ENCODE results near the gene NDEL1. TPM values are rescaled to one million over a fixed set of nuclear protein-coding genes. Genes with fewer than 3 reads are reported as not detected.

The NDEL1 gene
- total RNA-seq (2022; extraction: Qiagen RNA extraction): 59.1 to 74.8 TPM (median 64.9 TPM) in 5 replicates

GRCh38 chr17:8435245-8436168 is at the start of gene NDEL1:
Gene NDEL1, plus strand, starts transcription at chr17:8435884. Its CDS starts 8,388 bp downstream, at chr17:8444272.

GRCh38 chr17:8397636-8398035 is 38.0 kb upstream of the NDEL1 start, which contains the start of gene RNF222:
Gene RNF222, minus strand, starts transcription at chr17:8397827. Its CDS starts 4,366 bp downstream, at chr17:8393461.

Other genes with a start within 250 kb of the NDEL1 start
- 6.5 to 9.4 TPM (median 8.8 TPM) in 5 replicates for gene BORCS6, start 245.7 kb upstream of the NDEL1 start, total RNA-seq (2022; extraction: Qiagen RNA extraction)
- 140 to 157 TPM (median 146 TPM) in 5 replicates for gene AURKB, start 225.3 kb upstream of the NDEL1 start, total RNA-seq (2022; extraction: Qiagen RNA extraction)
- gene CTC1, start 187.8 kb upstream of the NDEL1 start, total RNA-seq (2022; extraction: Qiagen RNA extraction): 9.8 to 17.1 TPM (median 13.9 TPM) in 5 replicates
- gene PFAS, start 186.6 kb upstream of the NDEL1 start, total RNA-seq (2022; extraction: Qiagen RNA extraction): 39.9 to 47.3 TPM (median 43.2 TPM) in 5 replicates
- 35.6 to 48.3 TPM (median 43.8 TPM) in 5 replicates for gene RANGRF, start 147.2 kb upstream of the NDEL1 start, total RNA-seq (2022; extraction: Qiagen RNA extraction)
- gene SLC25A35, start 140.5 kb upstream of the NDEL1 start, total RNA-seq (2022; extraction: Qiagen RNA extraction): 5.8 to 8.2 TPM (median 7.7 TPM) in 5 replicates
- gene ARHGEF15, start 125.6 kb upstream of the NDEL1 start, total RNA-seq (2022; extraction: Qiagen RNA extraction): not detected in 5 replicates
- not detected in 5 replicates for gene ODF4, start 96.0 kb upstream of the NDEL1 start, total RNA-seq (2022; extraction: Qiagen RNA extraction)
- gene RPL26, start 52.7 kb upstream of the NDEL1 start, total RNA-seq (2022; extraction: Qiagen RNA extraction): 3,612 to 4,092 TPM (median 3,668 TPM) in 5 replicates
- gene RNF222, start 38.1 kb upstream of the NDEL1 start, total RNA-seq (2022; extraction: Qiagen RNA extraction): not detected in 5 replicates
- gene MYH10, start 194.8 kb downstream of the NDEL1 start, total RNA-seq (2022; extraction: Qiagen RNA extraction): 17.9 to 24.0 TPM (median 20.3 TPM) in 5 replicates

Measured in A549 treated with AZD2906 at 1 μM for 4 hours (cell line).